Measurements from ENCODE around the gene SH2B3.

GRCh38 chr12:111457577-111457976 is 51.9 kb downstream of the SH2B3 start:
- TF ChIP-seq CTCF (IDR thresholded peaks at IDR 0.05), result no peak
- no peak for TF ChIP-seq EZH2 (IDR thresholded peaks at IDR 0.05)
